Kidney (tissue), 14 donors: ENCODE results near the gene CD300E. TPM values are rescaled to one million over a fixed set of nuclear protein-coding genes. Genes with fewer than 3 reads are reported as not detected.

Source experiments
- DNase-seq, 5 donors: peaks; one replicate each; pipeline ENCODE4 v3.0.0-alpha.2; 2013 to 2020
- FAIRE-seq: peaks from 2 replicates; lab custom pipeline; 2012; peaks lifted over from hg19 to GRCh38; lab: Jason Lieb, UNC
- H3K27ac ChIP-seq, 2 donors: one replicate each; pipeline ENCODE4 v1.7.0; 2013; ENCODE audit warnings: low read depth in 2 of 2, low read length in 2 of 2, inconsistent platforms in 1 of 2
- H3K27me3 ChIP-seq: one replicate; pipeline ENCODE4 v1.7.1; 2013; ENCODE audit warnings: low read length, inconsistent platforms; ENCODE audit not compliant: control insufficient read depth, insufficient read depth
- H3K36me3 ChIP-seq, 3 donors: one replicate each; pipeline versions ENCODE4 v1.7.0 to v1.7.1; 2013; ENCODE audit warnings: low read length in 3 of 3, control low read depth in 1 of 3, inconsistent platforms in 1 of 3; ENCODE audit not compliant: insufficient read depth in 3 of 3, control insufficient read depth in 2 of 3
- H3K4me1 ChIP-seq, 3 donors: one replicate each; pipeline versions ENCODE4 v1.7.0 to v1.7.1; 2013; ENCODE audit warnings: low read length in 3 of 3, inconsistent platforms in 1 of 3, low read depth in 1 of 3; ENCODE audit not compliant: control insufficient read depth in 2 of 3, insufficient read depth in 2 of 3
- H3K4me3 ChIP-seq, 3 donors: one replicate each; pipeline versions ENCODE4 v1.7.0 to v1.8.1; 2013; ENCODE audit warnings: low read length in 3 of 3, control low read depth in 1 of 3, inconsistent platforms in 1 of 3
- H3K9ac ChIP-seq, 3 donors: one replicate each; pipeline versions ENCODE4 v1.7.0 to v1.7.1; 2013; ENCODE audit warnings: low read length in 3 of 3, control low read depth in 1 of 3, inconsistent platforms in 1 of 3
- H3K9me3 ChIP-seq, 3 donors: one replicate each; pipeline versions ENCODE4 v1.7.0 to v1.7.1; 2013; ENCODE audit warnings: low read length in 3 of 3, control low read depth in 1 of 3, inconsistent platforms in 1 of 3; ENCODE audit not compliant: control insufficient read depth in 2 of 3, insufficient read depth in 1 of 3
- intact Hi-C: fragments of 100-400 bp; cut with DNase I; formaldehyde crosslinking; loops from one replicate; pipeline ENCODE4 v1.11.1; 2022
- polyA plus RNA-seq: library from polyadenylated mRNA; stranded (reverse); fragments of 350-450 nt; fragmentation: Illumina TruSeq; extraction: RNeasy Lipid Tissue Mini Kit (QIAGEN cat#74804); gene quantifications from one replicate; pipeline ENCODE4 v1.2.3, GENCODE V29; 2014; ENCODE audit warnings: low read depth, low replicate concordance; ENCODE audit not compliant: insufficient read depth
- total RNA-seq: library from RNA; stranded (reverse); fragmentation: NEBNext Ultra II Directional; extraction: Animal tissue kit (Norgen Biotek cat#: 25700); gene quantifications from one replicate; pipeline ENCODE4 v1.2.1, GENCODE V29; 2021
- TF ChIP-seq, protein P1 (sequence below): IDR thresholded peaks from 3 replicates; pipeline ENCODE4 v1.5.1; 2012; ENCODE audit warnings: mild to moderate bottlenecking, moderate library complexity, borderline replicate concordance; ENCODE audit not compliant: insufficient read depth; ENCODE audit errors: extremely low read depth
- donor health status: control.
- donor health status: control.
- donor health status: control.
- donor health status: control.
- donor health status: control.
- donor health status: DM: yes; HTN: yes; CAD: no.
- donor health status: Normal renal cell carcinoma (clear cell type).

CD300E gene
- total and polyA plus RNA-seq, 2 donors from 2014 or later, result 0.39 to 2.5 TPM

DNA sequence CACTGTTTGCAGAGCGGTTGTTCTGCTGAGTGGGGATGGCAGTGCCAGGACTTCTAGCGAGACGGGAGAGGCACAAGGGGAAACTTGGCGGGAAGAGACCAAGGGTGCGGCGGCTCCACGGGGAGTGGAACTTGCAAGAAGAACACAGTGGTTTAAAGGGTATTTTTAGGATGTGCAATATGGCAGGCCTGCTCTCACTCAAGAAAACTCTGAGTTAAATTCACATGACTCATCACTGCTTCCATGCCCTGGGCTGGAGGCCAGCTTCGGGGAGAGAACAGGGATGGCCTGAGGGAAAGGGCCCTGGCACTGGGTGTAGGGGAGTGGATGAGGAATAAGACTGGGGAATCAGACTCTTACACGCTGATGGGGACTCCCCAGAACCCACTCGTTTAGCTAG, 18.2 kb downstream of the CD300E start:
- Histone ChIP-seq H3K27ac (no peak overlapping the region), H3K9me3 (no peaks in the 10 kb centered on the region), H3K9ac (no peak overlapping the region), H3K4me1 (no peaks in the 10 kb centered on the region), H3K4me3 (no peak overlapping the region), H3K27me3 (no peaks in the 10 kb centered on the region), H3K36me3 (no peaks in the 10 kb centered on the region)
- TF ChIP-seq, protein P1, sequence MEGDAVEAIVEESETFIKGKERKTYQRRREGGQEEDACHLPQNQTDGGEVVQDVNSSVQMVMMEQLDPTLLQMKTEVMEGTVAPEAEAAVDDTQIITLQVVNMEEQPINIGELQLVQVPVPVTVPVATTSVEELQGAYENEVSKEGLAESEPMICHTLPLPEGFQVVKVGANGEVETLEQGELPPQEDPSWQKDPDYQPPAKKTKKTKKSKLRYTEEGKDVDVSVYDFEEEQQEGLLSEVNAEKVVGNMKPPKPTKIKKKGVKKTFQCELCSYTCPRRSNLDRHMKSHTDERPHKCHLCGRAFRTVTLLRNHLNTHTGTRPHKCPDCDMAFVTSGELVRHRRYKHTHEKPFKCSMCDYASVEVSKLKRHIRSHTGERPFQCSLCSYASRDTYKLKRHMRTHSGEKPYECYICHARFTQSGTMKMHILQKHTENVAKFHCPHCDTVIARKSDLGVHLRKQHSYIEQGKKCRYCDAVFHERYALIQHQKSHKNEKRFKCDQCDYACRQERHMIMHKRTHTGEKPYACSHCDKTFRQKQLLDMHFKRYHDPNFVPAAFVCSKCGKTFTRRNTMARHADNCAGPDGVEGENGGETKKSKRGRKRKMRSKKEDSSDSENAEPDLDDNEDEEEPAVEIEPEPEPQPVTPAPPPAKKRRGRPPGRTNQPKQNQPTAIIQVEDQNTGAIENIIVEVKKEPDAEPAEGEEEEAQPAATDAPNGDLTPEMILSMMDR, result no peak
- DNase-seq (no peak), FAIRE-seq (no peak)
- intact Hi-C loops, result no loop called here

DNA sequence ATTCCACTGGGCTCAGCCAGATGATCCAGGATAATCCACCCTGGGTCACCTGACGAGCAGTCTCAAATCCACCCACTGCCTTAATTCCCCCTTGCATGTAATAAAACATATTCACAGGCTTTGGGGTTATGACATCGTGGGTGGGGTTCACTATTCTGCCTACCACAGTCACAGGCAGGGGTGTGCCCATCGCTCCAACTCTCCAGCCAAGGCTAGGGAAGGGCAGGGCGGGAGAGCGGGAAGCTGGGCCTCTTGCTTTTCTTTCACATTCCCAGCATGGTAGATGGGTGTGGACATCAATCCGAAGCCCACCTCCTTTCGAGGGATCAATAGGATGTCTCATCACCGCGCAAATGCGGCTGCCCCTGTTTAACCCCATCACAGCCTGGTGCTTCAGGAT, 18.8 kb downstream of the CD300E start:
- TF ChIP-seq, protein P1, result no peak
- FAIRE-seq, result no peak
- H3K27ac ChIP-seq, result no peak overlapping the region

DNA sequence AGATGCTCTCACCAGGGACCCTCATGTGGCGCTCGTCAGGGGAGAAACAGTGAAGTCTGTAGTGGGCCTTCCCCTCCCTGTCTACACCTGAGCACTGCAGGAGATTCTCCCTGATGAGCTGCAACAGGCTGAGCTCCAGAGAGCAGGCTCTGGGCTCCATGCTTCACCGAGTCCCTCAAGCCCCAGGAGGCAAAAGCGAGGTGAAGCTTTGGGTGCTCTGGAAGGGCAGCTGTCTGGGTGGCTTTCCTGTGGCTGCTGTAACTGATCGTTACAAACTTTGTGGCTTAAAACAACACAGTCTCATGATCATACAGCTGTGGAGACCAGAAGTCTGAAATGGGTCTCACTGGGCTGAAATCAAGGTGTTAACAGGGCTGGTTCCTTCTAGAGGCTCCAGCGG, 19.3 kb downstream of the CD300E start:
- Histone ChIP-seq H3K9me3 (no peaks in the 10 kb centered on the region), H3K27ac (no peak overlapping the region), H3K4me3 (no peak overlapping the region), H3K4me1 (no peaks in the 10 kb centered on the region), H3K27me3 (no peaks in the 10 kb centered on the region), H3K36me3 (no peaks in the 10 kb centered on the region), H3K9ac (no peak overlapping the region)
- TF ChIP-seq, protein P1, result no peak
- DNase-seq (no peak), FAIRE-seq (no peak)
- intact Hi-C loops, result no loop called here

More for the DNA sequence above, 18.8 kb downstream of the CD300E start:
- Histone ChIP-seq H3K9ac (no peak overlapping the region), H3K4me1 (no peaks in the 10 kb centered on the region), H3K4me3 (no peak overlapping the region), H3K36me3 (no peaks in the 10 kb centered on the region), H3K27me3 (no peaks in the 10 kb centered on the region), H3K9me3 (no peaks in the 10 kb centered on the region)
- intact Hi-C loops, result no loop called here
- no peak for DNase-seq

DNA sequence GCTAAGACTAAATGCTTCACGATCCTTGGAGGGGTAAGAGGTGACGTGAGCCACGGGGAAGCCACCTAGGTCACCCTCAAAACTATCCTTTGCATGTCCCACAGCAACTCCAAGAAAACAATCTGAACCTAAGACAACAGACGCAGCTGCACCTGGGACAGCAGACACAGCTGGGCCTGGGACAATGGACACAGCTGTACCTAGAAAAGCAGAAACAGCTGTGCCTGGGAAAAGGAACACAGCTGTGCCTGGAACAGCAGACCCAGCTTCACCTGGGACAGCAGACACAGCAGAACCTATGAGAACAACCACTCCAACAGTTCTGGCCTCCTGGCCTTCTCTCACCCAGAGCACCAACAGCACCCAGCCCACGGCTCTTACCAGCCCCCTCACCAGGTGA, 19.8 kb downstream of the CD300E start:
- Histone ChIP-seq H3K27ac (no peak overlapping the region), H3K4me1 (no peaks in the 10 kb centered on the region), H3K9ac (no peak overlapping the region), H3K36me3 (no peaks in the 10 kb centered on the region), H3K27me3 (no peaks in the 10 kb centered on the region), H3K4me3 (no peak overlapping the region), H3K9me3 (no peaks in the 10 kb centered on the region)
- TF ChIP-seq, protein P1, result no peak
- intact Hi-C loops, result no loop called here
- FAIRE-seq (no peak), DNase-seq (no peak)
